HG02852 (cell line): Measurements from ENCODE around the gene F13A1.

Source experiments
- ATAC-seq: cut with Tn5 transposase; IDR thresholded peaks from one replicate; pipeline ENCODE4 v1.9.1; 2021; ENCODE audit warnings: mild to moderate bottlenecking, moderate library complexity; ENCODE audit not compliant: unreplicated experiment

Gene F13A1

DNA sequence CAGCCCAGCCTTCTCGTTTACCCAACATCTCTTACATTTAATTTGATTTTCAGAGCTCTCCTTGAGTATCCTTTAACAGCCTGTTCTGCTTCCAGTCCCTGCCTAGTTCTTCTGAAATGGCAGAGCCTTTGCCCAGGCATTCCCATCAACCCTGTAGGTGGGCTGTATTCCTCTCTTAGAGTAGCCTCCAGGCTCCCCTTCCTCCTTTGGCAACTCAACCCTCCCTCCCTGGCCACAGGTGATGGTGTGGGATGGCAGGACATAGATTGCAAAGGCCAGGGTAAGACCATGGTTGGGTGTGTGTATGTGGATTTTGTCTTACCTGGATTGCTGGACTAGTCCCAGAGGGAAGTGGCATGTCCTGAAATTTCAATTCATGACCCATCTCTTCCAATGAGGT is 125.4 kb downstream of the F13A1 start:
- no peak for ATAC-seq

DNA sequence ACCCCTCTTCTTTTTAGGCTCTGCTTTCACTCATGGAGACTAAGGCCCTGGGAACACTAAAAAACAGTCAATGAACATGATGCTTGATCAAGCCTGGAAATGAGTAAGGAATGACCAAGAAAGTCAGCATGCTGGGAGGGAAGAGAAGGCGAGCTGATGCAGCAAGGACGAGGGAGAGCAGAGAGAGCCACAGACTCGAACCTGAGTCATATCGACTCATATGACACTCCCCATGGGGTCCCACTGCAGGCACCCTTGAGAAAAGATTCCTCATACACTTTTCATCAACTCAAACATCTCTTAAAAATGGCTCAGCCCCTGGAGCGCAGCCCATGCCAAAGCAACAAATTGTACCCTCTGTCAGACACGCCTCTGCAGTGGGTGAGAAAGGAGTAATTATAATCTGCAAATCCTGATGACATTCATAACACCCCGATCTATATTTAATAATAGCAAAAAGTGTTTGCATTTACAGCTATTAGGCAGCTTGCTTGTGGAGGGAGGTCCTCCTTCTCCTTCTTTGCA is 127.2 kb downstream of the F13A1 start:
- no peak for ATAC-seq

DNA sequence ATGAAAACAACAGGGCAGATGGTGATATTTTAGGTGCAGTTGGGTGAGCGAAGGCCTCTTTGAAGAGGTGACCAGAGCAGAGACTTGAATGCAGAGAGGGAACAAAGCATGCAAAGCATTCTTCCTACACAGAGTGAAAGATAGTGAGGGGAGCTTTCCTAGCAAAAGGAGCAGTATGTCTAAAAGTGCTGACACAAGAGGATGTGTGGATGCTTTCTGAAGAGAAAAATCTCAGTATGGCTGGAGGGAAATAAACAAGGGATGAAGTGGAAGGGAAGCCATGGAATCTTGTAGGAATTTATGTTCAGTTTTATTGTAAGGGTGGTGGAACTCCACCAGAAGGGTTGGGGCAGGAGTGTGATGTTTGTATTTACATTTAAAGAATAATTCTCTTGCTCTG is 128.6 kb downstream of the F13A1 start:
- ATAC-seq, result no peak

DNA sequence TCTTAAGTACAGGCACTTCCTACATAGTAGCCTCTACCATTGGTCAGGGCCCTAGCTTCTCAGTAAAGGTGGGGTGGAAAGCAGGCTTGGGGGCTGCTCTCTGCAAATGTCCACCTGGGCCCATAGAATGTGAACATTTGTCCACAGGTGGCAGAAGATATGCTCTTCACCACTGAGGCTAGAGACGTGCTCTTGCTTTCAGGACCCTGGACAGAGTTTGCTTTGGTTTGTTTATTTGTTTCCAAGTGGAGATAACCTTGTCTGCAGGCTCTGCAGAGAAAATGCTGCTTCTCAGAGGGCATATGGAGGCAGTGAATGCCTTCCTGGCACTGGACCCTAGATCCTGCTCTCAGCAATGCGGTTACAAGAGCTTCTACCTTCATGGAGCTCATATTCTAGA is 129.0 kb downstream of the F13A1 start:
- ATAC-seq, result no peak

DNA sequence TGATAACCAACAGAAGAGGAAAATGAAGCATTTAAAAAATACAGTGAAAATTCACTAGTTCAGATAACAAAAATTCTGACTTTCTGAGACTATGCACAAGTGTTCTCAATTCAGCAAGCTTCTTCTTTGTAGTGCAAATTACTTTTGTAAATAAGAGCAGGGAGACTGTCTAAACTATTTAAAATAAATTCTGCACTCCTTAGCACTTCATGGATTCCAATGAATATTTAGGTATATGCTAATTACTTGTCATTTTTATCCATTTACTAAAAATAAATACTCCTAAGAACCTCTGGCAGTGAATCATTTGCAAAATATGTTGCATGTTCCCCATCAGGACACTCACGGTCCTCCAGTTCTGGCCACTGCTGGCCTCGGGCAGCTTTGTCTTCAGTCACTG is 139.8 kb downstream of the F13A1 start:
- no peak for ATAC-seq

DNA sequence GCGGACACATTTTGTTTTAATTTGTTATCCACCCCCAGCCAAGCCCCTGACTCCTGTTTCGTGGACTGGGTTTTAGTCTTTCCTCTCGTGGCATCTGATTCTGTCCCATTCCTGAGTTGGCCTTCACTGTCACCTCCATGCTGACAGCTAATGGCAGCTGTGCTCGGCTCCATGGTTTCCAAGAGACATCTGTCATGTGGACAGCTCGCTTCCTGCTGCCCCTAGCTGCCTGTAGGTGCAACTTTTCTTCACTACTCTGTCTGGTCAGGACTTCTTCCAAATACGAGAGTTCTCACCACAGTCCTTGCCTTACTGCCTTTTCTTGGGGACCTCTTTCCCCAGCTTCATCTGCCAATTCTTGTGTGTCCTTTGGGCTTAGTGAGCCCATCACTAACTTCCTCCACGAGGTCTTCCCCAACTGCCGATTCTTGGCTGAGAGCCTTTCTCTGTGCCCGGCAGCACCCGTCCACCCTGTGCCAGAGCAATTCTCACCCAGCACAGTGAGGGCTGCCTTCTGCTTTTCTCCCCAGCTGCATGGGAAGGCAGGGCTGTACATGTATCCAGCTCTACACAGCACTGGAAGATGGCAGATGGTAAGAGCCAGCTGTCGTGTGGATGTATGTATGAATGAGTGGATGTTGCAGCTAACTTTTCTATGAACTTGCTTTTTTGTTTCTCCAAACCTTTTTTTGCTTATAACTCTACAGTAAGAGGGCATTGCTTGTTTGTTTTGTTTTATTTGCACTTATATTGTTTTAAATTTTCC is 140.4 kb downstream of the F13A1 start:
- no peak for ATAC-seq

DNA sequence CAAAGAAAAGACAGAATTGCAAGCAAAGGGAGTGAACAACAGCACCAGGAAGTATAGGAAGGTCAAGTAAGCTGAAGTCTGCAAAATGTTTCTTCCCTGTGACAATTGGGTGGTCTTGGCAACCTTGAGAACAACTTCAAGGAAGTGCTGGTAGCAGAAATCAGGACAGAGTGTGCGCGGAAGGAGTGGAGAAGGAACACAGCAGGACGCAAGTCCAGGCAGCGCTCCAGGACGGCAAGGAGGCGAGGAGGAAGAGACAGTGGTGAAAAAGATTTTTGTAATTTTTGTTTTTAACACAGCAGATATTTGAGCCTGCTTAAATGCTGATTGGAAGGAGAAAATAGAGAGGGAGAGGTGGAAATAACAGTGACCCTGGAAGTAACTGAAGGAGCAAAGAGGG is 141.7 kb downstream of the F13A1 start:
- no peak for ATAC-seq

DNA sequence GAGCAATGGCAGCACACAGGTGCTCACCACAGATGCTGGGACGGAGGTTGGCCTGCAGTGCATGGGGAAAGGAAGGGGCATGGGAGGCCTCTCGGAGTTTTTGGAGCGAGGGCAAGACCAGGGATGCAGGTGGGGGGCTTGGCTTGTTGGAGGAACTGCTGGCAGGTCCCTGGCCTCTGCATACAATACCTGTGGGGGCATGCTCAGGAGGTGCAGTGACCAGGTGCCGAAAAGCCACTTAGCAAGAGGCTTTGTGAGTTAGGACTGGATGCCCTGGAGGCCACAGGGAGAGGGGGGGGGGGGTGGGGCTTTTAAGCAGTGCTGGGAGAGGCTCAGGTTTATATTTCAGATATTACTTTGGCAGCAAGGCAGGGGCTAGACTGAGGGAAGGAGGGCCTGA is 142.7 kb downstream of the F13A1 start:
- ATAC-seq, result no peak

DNA sequence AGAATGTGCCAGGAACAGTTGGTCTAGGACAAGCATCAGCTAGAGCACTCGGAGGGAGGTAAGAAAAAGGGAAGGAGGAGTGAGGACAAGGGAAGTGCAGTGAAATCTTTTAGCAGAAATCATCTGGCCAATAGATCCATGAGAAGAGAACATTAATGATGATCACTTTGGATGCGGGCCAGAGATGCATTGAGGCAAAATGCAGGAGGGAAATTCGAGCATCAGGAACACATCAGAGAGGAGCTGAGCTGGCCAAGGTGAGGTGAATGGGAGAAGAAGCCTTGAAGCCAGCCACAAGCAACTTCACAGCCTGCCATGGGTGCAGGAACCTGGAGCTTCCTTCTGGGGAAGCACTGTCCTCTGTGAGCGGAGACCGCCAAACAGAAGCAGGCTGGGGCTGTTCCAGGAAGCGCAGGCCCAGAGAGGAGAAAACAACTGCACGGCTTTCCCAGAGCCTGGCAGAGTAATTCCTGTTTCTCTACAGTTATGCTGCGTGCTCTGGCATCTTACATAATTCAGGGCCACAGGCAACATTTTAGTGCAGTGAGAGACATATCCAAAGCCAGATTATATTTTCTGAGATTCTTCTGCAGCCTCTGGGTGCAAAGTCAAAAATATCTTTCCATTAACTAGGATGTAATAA is 143.8 kb downstream of the F13A1 start:
- ATAC-seq, result no peak

DNA sequence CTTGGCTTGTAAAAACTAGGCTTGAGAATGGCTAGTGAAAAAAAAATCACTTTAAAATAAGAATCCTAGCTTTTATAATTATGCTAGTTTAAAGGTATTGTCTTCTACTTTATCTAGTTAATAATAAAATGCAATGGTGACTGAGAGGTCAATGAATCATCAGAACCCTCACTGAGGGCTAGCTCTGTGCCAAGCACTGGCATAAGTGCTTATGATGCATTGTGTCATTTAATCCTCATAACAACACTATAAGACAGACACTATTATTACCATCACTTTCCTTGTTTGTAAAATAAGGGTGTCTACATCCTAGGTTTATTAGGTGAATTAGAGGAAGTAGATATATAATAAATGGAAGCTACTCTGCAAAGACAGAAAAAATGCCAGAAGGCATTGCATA is 144.3 kb downstream of the F13A1 start:
- ATAC-seq, result no peak

DNA sequence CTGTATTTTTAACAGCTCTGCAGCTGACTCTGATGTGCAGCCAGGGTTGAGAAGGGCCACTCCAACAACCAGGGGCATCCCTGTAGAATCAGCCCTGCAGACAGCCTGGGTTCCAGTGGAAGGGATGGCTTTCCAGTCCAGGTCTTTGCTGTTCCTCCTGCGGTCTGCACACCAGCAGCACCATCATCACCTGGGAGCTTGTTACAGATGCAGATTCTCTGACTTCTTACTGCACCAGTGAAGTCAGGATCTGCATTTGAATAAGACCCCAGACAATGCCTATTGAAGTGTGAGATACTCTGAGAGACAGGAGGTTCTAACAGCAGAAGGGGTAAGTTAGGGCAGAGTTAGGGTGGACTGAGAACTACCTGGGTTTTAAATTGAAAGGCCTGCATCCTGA is 151.3 kb downstream of the F13A1 start:
- no peak for ATAC-seq

DNA sequence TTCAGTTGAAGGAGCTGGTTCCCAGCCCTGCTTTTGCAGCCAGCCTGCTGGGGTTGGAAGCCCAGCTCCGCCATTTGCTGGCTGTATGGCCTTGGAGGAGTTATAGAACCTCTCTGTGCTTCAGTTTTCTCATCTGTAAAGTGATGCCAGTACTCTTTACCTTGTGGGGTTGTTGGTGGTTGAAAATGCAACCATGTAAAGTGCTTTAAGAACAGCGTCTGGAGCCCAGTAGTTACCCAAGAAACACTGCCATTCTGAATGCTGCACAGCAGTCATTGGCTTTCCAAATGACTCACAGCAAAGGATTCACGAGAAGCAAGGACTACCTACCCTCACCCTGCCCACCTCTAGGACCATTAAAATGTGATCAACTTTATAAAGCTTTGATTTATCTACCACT is 154.4 kb downstream of the F13A1 start:
- no peak for ATAC-seq

DNA sequence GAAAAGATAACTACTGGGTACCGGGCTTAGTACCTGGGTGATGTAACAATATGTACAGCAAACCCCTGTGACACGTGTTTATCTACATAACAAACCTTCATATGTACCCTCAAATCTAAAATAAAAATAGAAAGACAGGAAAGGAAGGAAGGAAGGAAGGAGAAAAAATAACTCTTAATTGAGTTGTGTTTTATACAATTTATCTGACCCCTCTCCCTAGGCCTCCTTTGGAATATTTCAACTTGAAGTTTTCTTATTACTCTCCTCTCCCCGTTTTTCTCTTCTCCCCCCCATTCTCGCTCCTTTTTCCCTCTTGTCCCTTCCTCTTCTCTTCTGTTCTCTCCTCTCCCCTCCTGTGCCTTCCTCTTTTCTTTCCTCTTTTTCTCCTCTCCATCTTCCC is 156.1 kb downstream of the F13A1 start:
- ATAC-seq, result no peak

DNA sequence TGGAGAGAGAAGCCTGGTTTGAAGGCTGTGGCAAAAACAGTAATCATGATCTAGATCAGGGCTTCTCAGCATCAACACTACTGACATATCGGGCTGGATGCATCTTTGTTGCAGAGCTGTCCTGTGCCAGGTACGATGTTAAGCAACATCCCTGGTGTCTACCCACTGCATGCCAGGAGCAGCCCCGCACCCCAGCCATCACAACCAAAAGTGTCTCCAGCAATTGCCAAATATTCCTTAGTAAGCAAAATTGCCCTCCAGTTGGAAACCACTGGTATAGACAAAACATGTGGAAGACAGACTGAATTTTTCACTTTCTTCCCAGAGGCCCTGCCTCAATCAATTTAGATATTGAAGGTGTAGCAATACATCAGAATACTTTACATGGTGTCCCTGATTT is 166.1 kb downstream of the F13A1 start:
- no peak for ATAC-seq

DNA sequence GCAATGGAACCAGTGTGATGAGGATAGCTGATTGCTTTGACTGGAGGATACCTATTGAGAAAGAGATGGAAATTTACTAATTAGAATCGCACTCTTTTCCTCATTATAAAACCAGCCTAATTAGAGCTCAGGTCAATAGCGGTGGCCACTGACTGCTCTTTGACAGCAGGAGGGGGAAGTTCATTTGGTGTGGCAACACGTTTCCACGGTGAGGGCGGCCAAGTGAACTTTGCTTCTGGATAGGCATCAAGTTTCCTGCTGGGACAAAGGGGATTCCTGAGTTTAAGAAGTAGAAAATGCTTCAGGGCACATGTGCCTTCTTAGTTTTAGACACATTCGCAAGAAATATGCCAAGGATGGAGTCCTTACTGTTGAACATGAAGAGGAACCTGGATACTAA is 168.4 kb downstream of the F13A1 start:
- ATAC-seq, result no peak

DNA sequence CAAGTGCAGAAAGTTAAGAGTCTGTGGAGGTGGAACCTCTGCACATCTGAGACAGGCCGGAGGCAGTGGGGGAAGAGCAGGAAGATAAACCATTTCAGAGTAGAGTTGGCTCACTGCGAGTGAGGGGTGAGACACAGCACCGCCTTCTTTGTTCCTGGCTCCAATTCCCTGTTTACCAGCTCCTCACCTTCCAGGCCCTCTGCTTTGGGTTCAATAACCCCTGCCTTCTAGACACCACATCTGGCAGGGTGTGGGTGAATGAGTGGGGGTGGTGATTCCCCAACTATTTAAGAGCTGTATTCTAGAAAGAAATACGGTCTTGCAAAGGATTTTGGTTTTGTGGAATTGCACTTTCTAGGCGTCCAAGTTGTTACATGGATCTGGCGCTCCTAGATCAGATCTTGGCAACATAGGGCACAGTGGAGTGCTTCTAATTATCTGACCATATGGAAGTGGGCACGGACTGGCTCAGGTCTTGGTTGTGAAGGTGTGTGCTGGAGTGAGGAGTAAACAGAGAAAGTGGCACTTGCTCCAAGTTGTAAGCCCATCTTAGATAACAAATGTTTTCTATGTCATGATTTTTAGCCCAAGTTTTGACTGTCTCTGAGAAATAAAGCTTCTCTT is 172.2 kb downstream of the F13A1 start:
- no peak for ATAC-seq

DNA sequence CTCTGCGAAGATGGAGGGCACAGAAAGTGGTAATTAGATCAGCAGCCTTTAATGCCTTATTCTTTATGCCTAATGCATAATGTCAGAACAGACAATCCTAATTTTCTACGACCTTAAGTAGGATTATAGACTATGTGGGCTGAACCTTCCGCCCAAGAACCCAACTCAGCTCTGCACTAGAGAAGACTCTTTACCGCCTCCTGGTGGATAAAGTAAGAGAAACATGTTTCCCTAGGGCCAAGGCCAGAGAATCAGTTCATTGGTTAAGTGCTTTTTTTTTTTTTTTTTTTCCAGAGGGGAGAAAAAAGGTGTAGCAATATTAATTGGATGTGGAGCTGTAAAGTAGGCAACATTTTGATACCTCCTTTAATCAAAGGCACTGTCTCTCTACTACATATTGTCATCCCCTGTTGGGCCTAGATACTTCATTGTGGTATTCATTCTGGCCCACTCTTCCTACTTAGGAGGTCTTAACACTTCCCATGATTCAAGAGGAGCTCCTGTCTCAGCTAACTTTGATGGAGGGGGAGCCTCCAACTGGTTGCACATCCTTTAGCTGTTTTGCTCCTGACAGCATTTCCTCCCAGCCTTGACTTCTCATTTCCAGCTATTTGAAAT is 188.9 kb downstream of the F13A1 start:
- ATAC-seq, result no peak

DNA sequence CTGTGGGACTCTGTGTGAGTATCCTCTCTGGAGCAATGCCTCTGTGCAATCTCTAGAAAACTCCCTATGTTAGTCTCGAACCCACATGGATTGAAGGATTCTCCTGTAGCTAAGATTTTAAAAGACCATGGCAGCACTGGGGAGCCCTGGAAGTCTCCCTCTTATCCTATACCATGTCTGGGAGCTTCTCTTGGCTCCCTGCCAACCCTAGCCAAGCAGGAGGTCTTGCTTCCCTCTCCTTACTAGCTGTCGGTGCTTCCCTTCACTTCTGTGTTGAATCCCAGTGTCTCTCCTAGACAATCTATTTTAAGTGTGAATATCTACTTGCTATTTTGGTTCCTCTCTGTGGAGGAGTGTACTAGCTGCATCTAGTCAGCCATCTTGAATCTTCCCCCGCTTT is 195.0 kb downstream of the F13A1 start:
- ATAC-seq, result no peak

DNA sequence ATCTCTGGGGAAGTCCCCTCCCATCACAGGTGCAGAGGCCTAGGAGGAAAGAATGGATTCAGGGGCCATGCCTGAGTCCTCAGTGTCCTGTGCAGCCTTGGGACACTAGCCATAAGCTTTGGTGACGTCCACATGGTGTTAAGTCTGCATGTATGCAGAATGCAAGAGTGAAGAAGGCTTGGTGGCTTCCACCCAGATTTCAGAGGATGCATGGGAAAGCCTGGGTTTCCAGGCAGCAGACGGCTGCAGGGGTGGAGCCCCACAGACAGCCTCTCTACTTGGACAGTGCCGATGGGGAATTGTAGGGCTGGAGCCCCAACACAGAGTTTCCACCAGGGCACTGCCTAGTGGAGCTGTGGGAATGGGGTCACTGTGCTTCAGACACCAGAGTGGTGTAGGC is 196.7 kb downstream of the F13A1 start:
- ATAC-seq, result no peak

DNA sequence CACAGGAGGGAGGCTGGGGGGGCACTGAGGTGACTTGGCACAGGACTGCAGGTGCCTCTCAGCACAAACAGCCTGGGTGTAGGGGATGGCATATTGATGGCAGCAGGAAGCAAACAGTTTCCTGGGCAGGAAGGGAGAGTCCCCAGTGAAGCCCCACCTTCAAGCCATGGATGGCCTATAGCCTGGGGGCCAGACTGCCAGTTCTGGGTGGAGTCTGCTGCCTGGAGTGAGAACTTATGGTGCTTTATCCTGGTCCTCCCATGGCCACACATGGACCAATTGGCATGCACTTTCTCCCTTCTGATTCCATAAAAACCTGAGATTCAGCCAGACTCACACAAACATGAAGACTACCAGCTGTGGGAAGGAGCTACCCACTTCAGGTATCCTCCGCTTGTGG is 198.5 kb downstream of the F13A1 start:
- ATAC-seq, result no peak

DNA sequence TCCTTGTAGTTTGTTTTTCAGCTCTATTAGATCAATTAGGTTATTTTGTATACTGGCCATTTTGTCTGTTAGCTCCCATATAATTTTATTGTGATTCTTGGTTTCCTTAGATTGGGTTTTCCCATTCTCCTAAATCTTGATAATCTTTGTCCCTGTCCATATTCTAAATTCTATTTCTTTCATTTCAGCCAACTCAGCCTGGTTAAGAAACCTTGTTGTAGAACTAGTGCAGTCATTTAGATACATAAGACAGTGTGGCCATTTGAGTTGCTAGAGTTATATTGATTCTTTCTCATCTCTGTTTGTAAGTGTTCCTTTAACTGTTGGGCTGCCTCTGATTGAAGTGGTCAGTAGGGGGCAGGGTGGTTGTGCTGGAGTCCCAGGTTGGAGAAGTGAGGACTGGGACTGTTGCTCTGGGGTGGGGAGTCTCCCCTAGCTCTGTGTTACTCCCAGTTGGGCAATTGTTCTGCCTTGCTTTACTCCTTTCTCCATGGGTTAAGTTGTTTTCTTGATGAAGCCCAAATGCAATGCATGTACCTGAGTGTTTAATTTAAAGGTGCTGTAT is 214.9 kb downstream of the F13A1 start:
- ATAC-seq, result no peak
